ENCODE measurements around the gene NOS1AP.

The NOS1AP gene

DNA sequence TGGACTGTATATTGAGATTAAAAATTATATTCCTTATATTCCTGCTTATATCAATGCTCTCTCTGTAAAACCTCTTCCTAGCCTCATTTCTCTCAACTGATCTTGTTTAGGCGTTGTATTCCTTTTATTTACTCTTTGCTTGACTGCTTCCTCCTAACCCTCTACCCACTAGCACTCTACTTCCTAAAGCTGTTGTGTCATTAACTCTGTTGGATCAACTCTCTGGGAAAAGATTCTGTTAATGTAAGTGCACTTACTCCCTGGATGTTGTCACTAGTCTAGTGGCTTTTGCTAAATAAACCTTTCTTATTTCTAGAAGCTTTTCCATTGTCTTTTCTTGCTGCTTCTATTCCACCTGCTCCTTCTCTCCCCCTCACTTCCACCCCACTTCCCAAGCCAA, 300.7 kb downstream of the NOS1AP start:
- H3K27me3 Mint-ChIP-seq = no peaks in the 10 kb centered on the region
- ATAC-seq = no peak
- no peak overlapping the region for H3K4me3 Mint-ChIP-seq
- H3K4me1 Mint-ChIP-seq = no peaks in the 10 kb centered on the region
- H3K27ac Mint-ChIP-seq = no peak overlapping the region
- H3K9me3 Mint-ChIP-seq = no peaks in the 10 kb centered on the region
- DNase-seq = no peak
- no peaks in the 10 kb centered on the region for H3K36me3 Mint-ChIP-seq (ENCODE audit: low read depth)

DNA sequence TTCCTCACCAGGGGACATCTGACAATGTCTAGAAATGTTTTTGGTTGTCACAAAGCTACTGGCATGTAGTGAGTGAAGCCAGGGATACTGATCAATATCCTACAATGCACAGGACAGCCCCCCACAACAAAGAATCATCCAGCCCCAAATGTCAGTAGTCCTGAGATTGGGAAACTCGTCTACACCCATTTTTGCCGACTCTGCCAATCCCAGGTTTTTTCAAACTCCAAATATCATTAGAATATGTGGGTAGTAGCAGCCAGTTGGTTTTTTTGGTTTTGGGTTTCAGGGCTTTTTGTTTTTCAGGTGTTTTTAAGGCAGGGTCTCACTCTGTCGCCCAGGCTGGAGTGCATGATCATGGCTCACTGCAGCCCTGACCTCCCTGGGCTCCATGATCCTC, 301.2 kb downstream of the NOS1AP start:
- Mint-ChIP-seq H3K27me3 (no peaks in the 10 kb centered on the region), H3K4me3 (no peak overlapping the region), H3K27ac (no peak overlapping the region), H3K36me3 (ENCODE audit: low read depth) (no peaks in the 10 kb centered on the region), H3K4me1 (no peaks in the 10 kb centered on the region), H3K9me3 (no peaks in the 10 kb centered on the region)
- ATAC-seq (no peak), DNase-seq (no peak)

DNA sequence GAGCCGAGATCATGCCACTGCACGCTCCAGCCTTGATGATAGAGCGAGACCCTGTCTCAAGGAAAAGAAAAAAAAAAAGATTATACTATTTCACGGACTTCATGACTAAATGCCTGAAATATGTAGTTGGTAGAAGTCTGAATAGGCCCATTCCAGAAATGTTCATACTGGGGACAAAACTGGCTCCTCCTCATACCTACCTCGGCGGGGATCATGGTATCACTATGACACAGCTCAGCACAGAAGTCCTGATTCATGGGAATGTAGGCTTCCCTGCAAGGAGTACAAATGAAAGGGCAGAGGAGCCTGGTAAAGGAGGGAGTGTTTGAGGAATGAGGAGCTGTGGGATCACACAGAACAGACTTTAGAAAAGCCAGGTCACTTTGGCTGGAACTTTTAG, 302.1 kb downstream of the NOS1AP start:
- no peak overlapping the region for H3K4me3 Mint-ChIP-seq
- DNase-seq (no peak), ATAC-seq (no peak)
- no peaks in the 10 kb centered on the region for H3K9me3 Mint-ChIP-seq
- no peaks in the 10 kb centered on the region for H3K27me3 Mint-ChIP-seq
- no peak overlapping the region for H3K27ac Mint-ChIP-seq
- H3K36me3 Mint-ChIP-seq (ENCODE audit: low read depth) = no peaks in the 10 kb centered on the region
- H3K4me1 Mint-ChIP-seq = no peaks in the 10 kb centered on the region

DNA sequence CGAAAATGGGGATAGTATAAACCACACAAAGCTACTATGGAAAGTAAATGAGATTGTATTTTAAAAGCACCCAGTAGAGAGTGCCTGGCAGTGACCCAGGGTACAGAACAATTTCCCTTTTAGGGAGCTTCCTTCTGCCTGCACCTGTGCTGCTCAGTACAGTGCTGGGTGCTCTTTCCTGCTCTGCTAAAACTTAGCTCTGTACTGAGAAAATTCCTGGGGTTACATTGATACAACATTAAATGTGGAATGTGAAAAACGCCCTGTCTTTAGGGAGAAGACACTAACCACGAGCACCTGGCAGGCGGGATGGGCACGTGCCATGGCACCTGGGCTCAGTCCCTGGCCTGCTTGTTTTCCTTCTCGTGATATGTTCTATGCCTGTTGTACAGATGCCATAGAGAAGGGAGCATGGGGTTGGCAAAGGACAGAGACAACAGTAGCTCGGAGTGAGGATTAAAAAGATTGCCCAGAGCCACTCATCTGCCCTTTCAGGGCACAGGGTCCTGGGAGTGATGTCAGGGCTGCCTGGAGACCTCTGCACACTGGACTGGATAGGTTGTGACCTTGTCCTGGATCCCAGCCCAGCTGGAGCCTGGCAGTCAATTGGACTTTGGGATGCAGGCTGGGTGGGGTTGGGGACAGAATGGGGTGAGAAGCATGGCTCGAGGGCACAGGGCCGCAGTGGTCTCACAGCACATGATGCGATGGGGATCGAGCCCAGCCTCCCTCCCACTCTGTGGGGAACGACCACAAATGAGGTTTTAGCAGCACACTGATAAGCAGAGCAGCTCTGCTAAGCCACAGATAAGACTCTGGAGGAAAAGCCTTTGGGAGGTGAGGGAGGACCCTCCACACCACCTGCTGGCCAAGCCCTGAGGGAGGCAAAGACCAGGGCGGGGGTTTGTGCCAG, 302.9 kb downstream of the NOS1AP start:
- ATAC-seq = no peak
- no peak overlapping the region for H3K27ac Mint-ChIP-seq

DNA sequence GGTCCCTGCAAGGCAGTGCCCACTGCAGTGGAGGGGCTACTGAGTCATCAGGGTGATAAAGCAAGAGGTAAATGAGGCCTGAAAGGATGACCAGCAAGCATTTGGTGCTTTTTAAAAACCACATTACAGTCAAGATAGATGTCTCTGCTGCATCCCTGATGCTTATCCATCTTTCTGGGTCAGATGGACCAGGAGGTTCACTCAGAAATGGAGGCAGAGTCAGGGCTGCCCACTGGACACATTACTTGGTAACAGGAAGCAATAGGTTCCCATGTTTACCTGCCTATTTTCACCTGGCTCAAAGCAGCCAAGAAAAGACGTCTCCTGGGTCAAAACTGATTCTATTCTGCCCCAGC, 303.6 kb downstream of the NOS1AP start:
- Mint-ChIP-seq H3K27me3 (no peaks in the 10 kb centered on the region), H3K9me3 (no peaks in the 10 kb centered on the region), H3K27ac (no peak overlapping the region), H3K4me1 (no peaks in the 10 kb centered on the region), H3K36me3 (ENCODE audit: low read depth) (no peaks in the 10 kb centered on the region), H3K4me3 (no peak overlapping the region)
- DNase-seq (no peak), ATAC-seq (no peak)

More for the DNA sequence above, 302.9 kb downstream of the NOS1AP start:
- Mint-ChIP-seq H3K4me1 (no peaks in the 10 kb centered on the region), H3K9me3 (no peaks in the 10 kb centered on the region), H3K27me3 (no peaks in the 10 kb centered on the region), H3K36me3 (ENCODE audit: low read depth) (no peaks in the 10 kb centered on the region), H3K4me3 (no peak overlapping the region)
- no peak for DNase-seq

DNA sequence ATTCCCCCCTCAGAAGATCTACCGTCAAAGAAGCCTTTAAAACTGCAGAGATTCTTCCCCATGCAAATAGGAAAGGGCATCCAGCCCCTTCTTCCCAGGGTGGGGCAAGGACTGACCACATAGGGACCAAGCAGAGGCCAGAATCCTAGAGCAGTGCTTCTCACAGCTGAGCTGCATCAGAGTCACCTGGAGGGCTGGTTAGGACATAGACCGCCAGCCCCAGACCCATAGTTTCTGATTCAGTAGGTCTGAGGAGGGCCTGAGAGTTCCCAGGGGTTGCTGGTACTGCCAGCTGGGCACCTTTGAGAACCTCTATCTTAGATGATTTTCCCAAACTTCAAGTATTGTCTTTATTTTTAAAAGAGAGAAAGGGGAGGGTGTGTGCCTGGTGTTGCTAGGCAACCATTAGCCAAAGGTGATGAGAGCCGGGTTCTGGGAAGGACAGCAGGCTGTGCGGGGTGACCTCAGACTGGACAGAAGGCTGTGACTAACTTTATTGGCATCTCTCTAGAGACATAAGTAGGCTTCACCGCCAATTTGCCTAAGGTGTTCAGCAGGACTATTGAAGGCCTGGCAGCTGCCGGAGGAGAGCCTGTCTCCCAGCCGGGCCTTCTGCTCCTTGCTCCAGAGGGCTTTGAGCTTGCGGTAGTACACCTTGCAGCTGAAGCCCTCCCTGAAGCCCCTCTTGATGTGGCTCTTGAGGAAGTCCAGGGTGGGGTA, 304.2 kb downstream of the NOS1AP start:
- DNase-seq = no peak
- Mint-ChIP-seq H3K9me3 (no peaks in the 10 kb centered on the region), H3K4me1 (no peaks in the 10 kb centered on the region), H3K27ac (no peak overlapping the region), H3K4me3 (no peak overlapping the region), H3K27me3 (no peaks in the 10 kb centered on the region), H3K36me3 (ENCODE audit: low read depth) (no peaks in the 10 kb centered on the region)
- no peak for ATAC-seq

DNA sequence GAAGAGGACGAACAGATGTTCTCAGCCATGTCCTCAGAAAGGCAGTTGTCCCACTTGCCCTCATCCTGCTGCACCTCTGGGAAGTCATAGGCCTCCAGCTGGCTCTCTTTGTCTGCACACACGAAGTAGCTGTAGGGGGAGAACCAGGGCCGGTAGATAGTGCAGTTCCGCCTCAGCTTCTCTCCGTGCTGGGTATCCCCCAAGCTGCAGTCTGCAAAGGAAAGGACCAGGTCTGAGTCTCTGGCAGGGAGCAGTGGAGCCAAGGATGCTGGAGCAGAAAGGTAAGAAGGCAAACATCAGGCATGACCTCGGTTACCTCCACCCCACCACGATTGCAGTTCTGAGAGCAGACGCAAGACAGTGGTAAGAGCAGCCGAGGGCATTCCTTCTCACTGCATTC, 304.9 kb downstream of the NOS1AP start:
- Mint-ChIP-seq H3K27ac (no peak overlapping the region), H3K27me3 (no peaks in the 10 kb centered on the region), H3K9me3 (no peaks in the 10 kb centered on the region), H3K4me1 (no peaks in the 10 kb centered on the region), H3K4me3 (no peak overlapping the region), H3K36me3 (ENCODE audit: low read depth) (no peaks in the 10 kb centered on the region)
- ATAC-seq (no peak), DNase-seq (no peak)

DNA sequence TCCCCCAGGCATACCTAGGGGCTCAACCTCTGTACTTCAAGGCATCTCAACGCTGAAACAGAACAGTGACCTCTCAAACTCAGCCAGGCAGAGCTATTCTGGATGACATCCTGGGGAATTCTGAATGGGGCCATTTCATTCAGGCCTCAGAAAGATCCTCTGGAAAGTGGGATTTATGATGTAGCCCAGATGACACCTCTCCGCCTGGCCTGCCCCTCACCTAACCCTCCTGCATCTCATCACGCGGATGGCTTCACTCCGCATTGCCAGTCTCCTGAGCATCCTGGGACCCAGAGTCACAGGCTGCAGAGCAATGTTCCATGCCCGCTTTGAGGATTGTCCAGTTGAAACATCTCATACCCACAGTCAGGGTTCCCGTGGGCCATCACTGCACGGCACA, 306.0 kb downstream of the NOS1AP start:
- ATAC-seq = no peak
- H3K27ac Mint-ChIP-seq = no peak overlapping the region
- no peaks in the 10 kb centered on the region for H3K27me3 Mint-ChIP-seq
- no peaks in the 10 kb centered on the region for H3K36me3 Mint-ChIP-seq (ENCODE audit: low read depth)
- DNase-seq = no peak
- H3K4me3 Mint-ChIP-seq = no peak overlapping the region
- H3K4me1 Mint-ChIP-seq = no peaks in the 10 kb centered on the region
- no peaks in the 10 kb centered on the region for H3K9me3 Mint-ChIP-seq

DNA sequence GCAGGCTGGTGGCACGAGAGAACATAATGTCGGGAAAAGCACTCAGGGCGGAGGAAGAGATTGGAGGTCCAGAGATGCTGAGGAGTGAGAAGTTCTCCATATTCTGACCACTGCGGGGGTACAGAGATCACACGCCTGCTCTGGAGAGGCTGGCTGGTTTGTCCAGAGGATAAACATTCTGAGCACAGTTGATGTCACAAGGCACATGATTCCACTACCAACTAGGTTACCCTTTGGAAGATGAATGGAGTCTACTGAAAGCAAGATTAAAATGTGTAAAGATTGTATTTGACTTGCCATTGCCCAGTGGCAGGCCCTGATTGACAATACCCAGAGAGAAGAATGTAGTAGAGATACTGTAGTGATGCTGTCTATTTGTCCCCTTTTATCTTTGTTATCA, 307.2 kb downstream of the NOS1AP start, which contains the start of gene SPATA46:
Gene SPATA46, minus strand, starts transcription at position 164 of the 400 bp plus-strand sequence. Its CDS starts 64 bp downstream, at position 100.
- DNase-seq = no peak
- Mint-ChIP-seq H3K9me3 (no peaks in the 10 kb centered on the region), H3K27ac (no peak within 1 kb of the TSS), H3K36me3 (ENCODE audit: low read depth) (no peaks in the 10 kb centered on the region), H3K27me3 (no peaks in the 10 kb centered on the region), H3K4me3 (no peak within 1 kb of the TSS), H3K4me1 (no peaks in the 10 kb centered on the region)
- ATAC-seq = no peak

DNA sequence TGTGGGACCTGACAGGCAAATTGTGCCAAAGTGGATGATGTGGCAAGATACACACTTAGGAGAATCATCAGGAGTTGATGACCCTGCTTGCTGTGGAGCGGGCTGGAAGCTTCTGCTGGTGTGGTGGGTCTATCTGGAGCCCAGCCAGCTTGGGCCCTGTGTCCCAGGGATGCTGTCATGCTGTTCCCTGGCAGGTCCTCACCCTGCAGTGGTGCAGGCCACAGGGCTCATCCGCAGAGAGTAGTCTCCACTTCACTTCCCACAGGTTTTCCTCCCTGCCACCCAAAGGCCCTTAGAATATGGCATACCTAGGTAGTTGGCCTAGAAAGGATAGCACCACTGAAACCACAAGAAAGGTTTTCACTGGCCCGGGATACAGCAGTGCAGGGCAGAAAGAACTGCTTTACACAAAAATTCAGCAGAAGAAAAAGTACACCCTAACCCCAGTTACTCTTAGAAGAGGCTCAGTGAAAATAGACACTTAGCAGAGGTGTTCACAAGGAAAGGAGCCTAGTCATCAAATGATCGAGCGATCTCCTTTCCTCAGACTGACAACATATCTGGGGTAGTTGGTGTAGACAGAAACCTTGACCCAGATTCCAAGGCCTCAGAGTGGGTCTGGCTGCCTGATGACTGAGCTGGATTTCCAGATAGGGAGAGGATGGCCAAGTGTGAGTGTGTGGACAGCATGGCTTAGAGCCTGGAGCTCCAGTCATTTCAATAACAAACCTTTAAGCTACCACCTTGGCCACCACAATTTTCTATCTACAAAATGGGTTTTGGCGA, 310.8 kb downstream of the NOS1AP start:
- no peak overlapping the region for H3K27ac Mint-ChIP-seq
- H3K27me3 Mint-ChIP-seq = no peaks in the 10 kb centered on the region
- H3K36me3 Mint-ChIP-seq (ENCODE audit: low read depth) = no peaks in the 10 kb centered on the region
- ATAC-seq = no peak
- H3K4me3 Mint-ChIP-seq = no peak overlapping the region
- no peak for DNase-seq
- H3K9me3 Mint-ChIP-seq = no peaks in the 10 kb centered on the region
- no peaks in the 10 kb centered on the region for H3K4me1 Mint-ChIP-seq

DNA sequence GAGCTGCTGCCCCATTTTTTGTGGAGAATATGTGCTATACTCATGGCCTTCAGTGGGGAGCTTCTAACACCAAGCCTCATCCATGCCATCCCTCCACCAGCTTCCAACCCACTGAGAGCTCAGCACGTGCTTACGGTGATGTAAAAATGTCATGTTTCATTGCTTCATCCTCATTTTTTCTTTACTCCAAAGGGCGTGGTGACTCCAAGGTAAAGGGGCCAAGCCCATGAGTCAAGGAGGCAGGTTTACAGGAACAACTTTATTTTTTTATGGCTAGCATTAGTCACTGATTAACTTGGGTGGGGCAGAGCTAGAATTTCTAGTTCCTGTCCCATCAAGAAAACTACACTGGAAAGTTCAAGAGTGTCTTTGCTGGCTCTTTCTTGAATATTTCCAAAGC, 311.9 kb downstream of the NOS1AP start, which contains the start of gene C1orf226:
Gene C1orf226, plus strand, starts transcription at position 346 of the 400 bp plus-strand sequence. CDS start 174 bp downstream, outside the sequence.
- ATAC-seq (no peak), DNase-seq (no peak)
- no peak within 1 kb of the TSS for H3K27ac Mint-ChIP-seq
- no peaks in the 10 kb centered on the region for H3K9me3 Mint-ChIP-seq
- H3K27me3 Mint-ChIP-seq = no peaks in the 10 kb centered on the region
- no peaks in the 10 kb centered on the region for H3K36me3 Mint-ChIP-seq (ENCODE audit: low read depth)
- no peak within 1 kb of the TSS for H3K4me3 Mint-ChIP-seq
- H3K4me1 Mint-ChIP-seq = no peaks in the 10 kb centered on the region

DNA sequence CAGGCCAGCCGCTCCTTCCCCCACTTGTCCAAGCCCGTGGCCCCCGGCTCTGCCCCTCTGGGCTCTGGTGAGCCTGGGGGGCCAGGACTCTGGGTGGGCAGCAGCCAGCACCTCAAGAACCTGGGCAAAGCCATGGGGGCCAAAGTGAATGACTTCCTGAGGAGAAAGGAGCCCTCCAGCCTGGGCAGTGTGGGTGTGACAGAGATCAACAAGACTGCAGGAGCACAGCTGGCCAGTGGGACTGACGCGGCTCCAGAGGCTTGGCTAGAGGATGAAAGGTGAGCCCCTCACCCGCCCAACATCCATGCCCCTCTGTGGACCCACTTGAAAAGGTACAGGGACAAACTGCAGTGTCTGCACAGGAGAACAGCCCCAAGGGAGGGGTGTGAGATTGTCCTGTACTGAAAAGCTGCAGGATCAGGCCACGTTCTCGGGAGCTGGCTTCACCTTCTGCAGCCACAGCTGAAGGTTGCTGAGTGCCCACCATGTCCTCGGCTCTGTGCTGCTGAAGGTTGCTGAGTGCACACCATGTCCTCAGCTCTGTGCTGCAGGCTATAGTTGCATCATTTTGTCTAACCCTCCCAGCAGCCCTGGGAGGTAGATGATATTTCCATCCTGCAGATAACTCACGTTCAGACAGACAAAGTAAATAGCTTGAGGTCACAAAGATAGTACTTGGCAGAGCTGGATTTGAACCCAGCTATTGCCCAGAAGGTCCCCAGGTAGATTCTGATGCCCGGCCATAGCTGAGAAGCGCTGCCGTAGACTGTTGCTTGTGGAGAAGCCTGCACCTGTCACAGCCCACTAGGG, 312.7 kb downstream of the NOS1AP start:
- H3K36me3 Mint-ChIP-seq (ENCODE audit: low read depth) = no peaks in the 10 kb centered on the region
- H3K27me3 Mint-ChIP-seq = no peaks in the 10 kb centered on the region
- ATAC-seq (no peak), DNase-seq (no peak)
- no peak overlapping the region for H3K4me3 Mint-ChIP-seq
- H3K4me1 Mint-ChIP-seq = no peaks in the 10 kb centered on the region
- no peak overlapping the region for H3K27ac Mint-ChIP-seq
- no peaks in the 10 kb centered on the region for H3K9me3 Mint-ChIP-seq

DNA sequence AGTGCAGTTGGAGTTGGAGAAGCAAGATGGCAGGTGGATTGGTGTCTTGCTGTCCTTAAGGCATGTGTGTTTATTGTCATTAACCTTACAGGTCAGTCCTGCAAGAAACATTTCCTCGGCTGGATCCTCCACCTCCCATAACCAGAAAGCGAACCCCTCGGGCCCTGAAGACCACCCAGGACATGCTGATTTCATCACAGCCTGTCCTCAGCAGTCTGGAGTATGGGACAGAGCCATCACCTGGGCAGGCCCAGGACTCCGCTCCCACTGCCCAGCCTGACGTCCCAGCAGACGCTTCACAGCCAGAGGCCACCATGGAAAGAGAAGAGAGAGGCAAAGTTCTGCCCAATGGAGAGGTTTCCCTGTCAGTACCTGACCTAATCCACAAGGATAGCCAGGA, 313.6 kb downstream of the NOS1AP start:
- Mint-ChIP-seq H3K27ac (no peak overlapping the region), H3K4me1 (no peaks in the 10 kb centered on the region), H3K36me3 (ENCODE audit: low read depth) (no peaks in the 10 kb centered on the region), H3K4me3 (no peak overlapping the region), H3K27me3 (no peaks in the 10 kb centered on the region), H3K9me3 (no peaks in the 10 kb centered on the region)
- no peak for DNase-seq
- no peak for ATAC-seq

DNA sequence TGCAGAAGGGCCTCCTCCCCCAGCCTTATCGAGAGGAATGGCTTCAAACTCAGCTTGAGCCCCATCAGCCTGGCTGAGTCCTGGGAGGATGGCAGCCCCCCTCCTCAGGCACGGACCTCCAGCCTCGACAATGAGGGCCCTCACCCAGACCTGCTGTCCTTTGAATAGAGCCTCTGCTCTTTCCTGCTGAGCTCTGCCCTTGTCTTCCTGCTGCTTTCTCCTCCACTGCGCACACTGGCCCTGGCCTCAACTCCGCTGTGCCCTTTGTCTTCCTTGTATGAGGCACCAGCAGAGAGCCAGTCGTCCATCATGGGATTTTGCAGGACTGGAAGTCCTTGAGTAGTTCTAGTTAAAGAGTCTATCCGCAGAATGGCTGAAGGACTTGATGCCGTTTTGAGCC, 314.0 kb downstream of the NOS1AP start:
- H3K36me3 Mint-ChIP-seq (ENCODE audit: low read depth) = no peaks in the 10 kb centered on the region
- H3K9me3 Mint-ChIP-seq = no peaks in the 10 kb centered on the region
- no peaks in the 10 kb centered on the region for H3K27me3 Mint-ChIP-seq
- ATAC-seq (no peak), DNase-seq (no peak)
- H3K4me1 Mint-ChIP-seq = no peaks in the 10 kb centered on the region
- H3K27ac Mint-ChIP-seq = no peak overlapping the region
- no peak overlapping the region for H3K4me3 Mint-ChIP-seq
